G401 (cell line): ENCODE measurements around the gene DPYD. TPM values are rescaled to one million over a fixed set of nuclear protein-coding genes. Genes with fewer than 3 reads are reported as not detected.

Experiments
- DNase-seq: peaks from one replicate; pipeline ENCODE4 v3.0.0-alpha.2; 2015; ENCODE audit warnings: low spot score
- in situ Hi-C: cut with HindIII; loops from 2 replicates; pipeline ENCODE4 v1.10.0; 2016; ENCODE audit warnings: low sequenced_read_pairs, mixed read lengths
- total RNA-seq: library from RNA; depleted of rRNA; stranded (reverse); fragments of >200 nt; shearing (Covaris generic); gene quantifications from 2 replicates; pipeline ENCODE4 v1.2.3, GENCODE V29; 2014

Gene DPYD
- total RNA-seq, 1 experiment from 2014 or later = not detected

- in situ Hi-C loops = no loop called here
- no peak for DNase-seq
Measured at GRCh38 chr1:97593192-97593591, 327.6 kb downstream of the DPYD start.

DNA sequence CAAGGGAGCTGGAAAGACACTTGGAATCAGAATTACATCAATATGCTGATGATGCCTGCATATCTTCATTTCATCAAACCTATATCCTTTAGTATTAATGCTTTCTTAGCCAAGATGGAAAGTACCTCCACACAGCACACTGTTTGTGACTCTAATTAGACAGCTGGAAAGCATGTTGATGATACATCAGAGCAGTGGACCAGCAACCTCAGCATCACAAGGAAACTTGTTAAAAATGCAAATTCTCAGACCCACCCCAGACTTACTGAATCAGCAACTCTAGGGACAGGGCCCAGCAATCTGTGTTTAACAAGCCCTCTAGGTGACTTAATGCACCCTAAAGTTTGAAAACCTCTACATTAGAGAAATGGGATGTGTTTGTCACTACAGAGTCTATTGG is 332.1 kb downstream of the DPYD start:
- in situ Hi-C loops = no loop called here
- DNase-seq = no peak

- no peak for DNase-seq
- in situ Hi-C loops = no loop called here
Measured at GRCh38 chr1:97581614-97582051, 339.2 kb downstream of the DPYD start.

- DNase-seq = no peak
- in situ Hi-C loops = no loop called here
Measured at GRCh38 chr1:97577613-97578012, 343.2 kb downstream of the DPYD start.

GRCh38 chr1:97573553-97573952 is 347.3 kb downstream of the DPYD start:
- in situ Hi-C loops = no loop called here
- no peak for DNase-seq

- DNase-seq = no peak
- in situ Hi-C loops = no loop called here
Measured at GRCh38 chr1:97572561-97572960, 348.3 kb downstream of the DPYD start.

- DNase-seq = no peak
- in situ Hi-C loops = no loop called here
Measured at GRCh38 chr1:97571760-97572159, 349.1 kb downstream of the DPYD start.

DNA sequence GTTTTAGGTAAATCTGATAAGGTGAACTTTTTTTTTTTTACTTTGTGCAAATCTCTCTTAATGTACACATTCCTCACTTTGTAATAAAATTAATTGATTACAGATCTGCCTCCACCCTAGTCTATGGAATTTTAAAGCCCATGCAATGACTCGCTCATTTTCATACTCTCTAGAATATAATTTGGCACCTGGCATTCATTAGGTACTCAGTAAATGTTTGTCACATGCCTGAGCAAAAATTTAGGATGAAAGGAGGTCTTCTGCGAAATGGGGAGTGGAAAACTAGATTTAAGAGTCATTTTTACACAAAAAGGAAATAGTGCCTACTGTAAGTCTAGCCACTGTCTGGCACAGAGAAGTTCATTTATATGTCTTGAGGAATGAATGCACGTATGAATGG is 350.1 kb downstream of the DPYD start:
- no peak for DNase-seq
- in situ Hi-C loops = no loop called here

GRCh38 chr1:97567000-97567749 is 353.7 kb downstream of the DPYD start:
- no peak for DNase-seq
- in situ Hi-C loops = no loop called here

GRCh38 chr1:97565886-97566285 is 354.9 kb downstream of the DPYD start:
- DNase-seq = no peak
- in situ Hi-C loops = no loop called here

DNA sequence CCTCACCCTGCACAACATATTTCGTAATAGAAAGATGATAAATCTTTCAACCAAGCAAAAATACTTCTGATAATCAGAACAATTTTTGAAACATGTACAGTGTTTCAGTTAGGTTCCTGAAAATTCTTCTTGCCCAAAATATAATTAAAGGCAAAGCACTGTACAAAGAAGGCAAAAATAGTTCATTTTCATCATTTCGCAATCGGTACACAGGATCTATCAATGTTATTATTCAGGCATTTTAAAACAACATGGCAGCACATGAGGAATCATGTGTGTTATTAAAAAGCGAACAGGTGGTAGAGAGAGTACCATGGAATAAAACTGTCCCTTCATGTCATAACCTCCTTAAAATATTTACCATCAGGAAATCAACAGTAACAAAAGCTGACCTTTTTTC is 356.9 kb downstream of the DPYD start:
- DNase-seq = no peak
- in situ Hi-C loops = no loop called here

GRCh38 chr1:97562081-97562480 is 358.8 kb downstream of the DPYD start:
- DNase-seq = no peak
- in situ Hi-C loops = no loop called here

GRCh38 chr1:97560714-97561113 is 360.1 kb downstream of the DPYD start:
- DNase-seq = no peak
- in situ Hi-C loops = no loop called here

- DNase-seq = no peak
- in situ Hi-C loops = no loop called here
Measured at GRCh38 chr1:97553971-97554370, 366.9 kb downstream of the DPYD start.

DNA sequence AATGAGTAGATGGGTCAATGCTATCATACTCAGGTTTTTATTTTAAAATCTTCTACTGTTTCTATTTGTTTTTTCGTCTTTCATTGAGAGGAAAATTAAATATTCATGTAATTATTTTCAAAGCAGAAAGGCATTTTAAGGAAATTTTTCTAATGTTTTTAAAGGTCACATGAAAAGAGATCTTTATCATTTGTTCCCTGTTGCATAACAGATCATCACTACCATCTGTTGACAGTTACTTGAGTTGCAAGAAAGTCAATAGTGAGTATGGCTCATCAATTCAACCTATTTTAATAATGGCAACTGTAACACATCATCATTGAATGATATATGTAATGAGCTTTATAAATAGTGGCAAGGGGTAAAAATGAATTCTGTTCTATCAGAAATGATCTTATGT is 369.7 kb downstream of the DPYD start:
- no peak for DNase-seq
- in situ Hi-C loops = no loop called here

- no peak for DNase-seq
- in situ Hi-C loops = no loop called here
Measured at GRCh38 chr1:97545446-97545845, 375.4 kb downstream of the DPYD start.

GRCh38 chr1:97540346-97540888 is 380.4 kb downstream of the DPYD start:
- DNase-seq = no peak
- in situ Hi-C loops = no loop called here

- in situ Hi-C loops = no loop called here
- no peak for DNase-seq
Measured at GRCh38 chr1:97538113-97538512, 382.7 kb downstream of the DPYD start.

DNA sequence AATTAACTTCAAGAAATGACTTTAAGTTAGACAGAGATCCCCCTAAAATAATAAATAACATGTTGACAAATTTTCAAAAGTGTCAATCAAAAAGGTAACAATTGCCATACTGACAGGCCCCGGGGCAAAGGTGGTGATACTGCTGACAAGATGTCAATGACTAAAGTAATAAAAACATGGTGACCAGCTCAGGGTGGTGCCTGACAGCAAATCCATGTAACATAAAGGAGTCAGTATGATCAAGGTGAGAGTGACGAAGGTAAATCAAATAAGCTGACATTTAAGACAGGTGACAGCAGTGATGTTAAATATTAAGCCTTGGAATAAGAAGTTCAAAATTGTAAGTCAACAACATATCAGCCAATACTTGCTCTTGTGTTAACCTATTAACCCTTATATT is 387.5 kb downstream of the DPYD start:
- in situ Hi-C loops = no loop called here
- DNase-seq = no peak

DNA sequence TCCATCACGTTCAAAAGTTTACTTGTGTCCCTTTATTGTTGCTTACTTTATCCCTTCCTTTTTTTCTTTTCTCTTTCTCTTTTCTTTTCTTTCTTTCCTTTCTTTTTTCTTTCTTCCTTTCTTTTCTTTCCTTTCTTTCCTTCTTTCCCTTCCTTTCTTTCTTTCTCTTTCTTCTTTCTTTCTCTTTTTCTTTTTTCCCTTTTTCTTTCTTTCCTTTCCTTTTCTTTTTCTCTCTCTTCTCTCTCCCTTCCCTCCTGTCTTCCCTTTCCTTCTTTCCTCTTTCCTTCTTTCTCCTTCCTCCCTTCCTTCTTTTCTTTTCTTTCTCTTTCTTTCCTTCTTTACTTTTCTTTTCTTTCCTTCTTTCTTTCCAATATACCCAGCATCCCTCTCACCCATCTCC is 391.2 kb downstream of the DPYD start:
- in situ Hi-C loops = no loop called here
- DNase-seq = no peak

DNA sequence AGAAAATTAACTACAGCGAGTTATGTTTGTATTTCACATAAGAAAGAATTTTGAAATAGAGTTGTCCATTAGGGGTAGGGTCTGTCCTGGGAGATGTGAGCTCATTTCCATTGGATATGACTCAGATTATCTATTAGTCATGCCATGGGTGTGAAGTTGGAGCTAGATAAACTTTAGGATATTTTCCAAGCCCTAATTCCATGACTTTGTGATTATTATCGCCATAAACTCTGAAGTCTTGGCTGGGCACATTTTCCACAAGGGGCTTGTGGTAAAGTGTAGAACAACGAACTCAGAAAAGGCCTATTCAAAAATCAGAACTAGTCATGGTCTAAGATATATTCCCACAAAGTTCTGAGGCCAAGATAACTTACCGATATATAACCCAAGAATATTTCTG is 396.6 kb downstream of the DPYD start:
- no peak for DNase-seq
- in situ Hi-C loops = no loop called here
